Uterus (tissue), 4 donors: Measurements from ENCODE around the gene NPPC. TPM values are rescaled to one million over a fixed set of nuclear protein-coding genes. Genes with fewer than 3 reads are reported as not detected.

Source experiments
- DNase-seq, 2 donors: peaks; one replicate each; pipeline ENCODE4 v3.0.0-alpha.2; 2019 to 2020
- H3K27ac ChIP-seq, 2 donors: fragments of 200-600 bp; sonication (generic); 1 replicate in 1 of 2; 2 replicates in 1 of 2; pipeline ENCODE4 v1.5.1; 2016 to 2018
- H3K27me3 ChIP-seq, 2 donors: fragments of 200-600 bp; sonication (generic); one replicate each; pipeline ENCODE4 v1.5.1; 2018 to 2019; ENCODE audit warnings: control low read depth in 1 of 2
- H3K36me3 ChIP-seq, 2 donors: fragments of 200-600 bp; sonication (generic); one replicate each; pipeline ENCODE4 v1.5.1; 2019; ENCODE audit warnings: control low read depth in 1 of 2
- H3K4me1 ChIP-seq, 2 donors: fragments of 200-600 bp; sonication (generic); one replicate each; pipeline ENCODE4 v1.5.1; 2018 to 2019; ENCODE audit warnings: control low read depth in 1 of 2
- H3K4me3 ChIP-seq, 2 donors: fragments of 200-600 bp; sonication (generic); 1 replicate in 1 of 2; 2 replicates in 1 of 2; pipeline ENCODE4 v1.5.1; 2018 to 2019; ENCODE audit warnings: mild to moderate bottlenecking in 1 of 2
- H3K9me3 ChIP-seq, 2 donors: fragments of 200-600 bp; sonication (generic); one replicate each; pipeline ENCODE4 v1.5.1; 2019; ENCODE audit warnings: control low read depth in 1 of 2
- CTCF ChIP-seq, 4 experiments: fragments of 200-600 bp in 2 of 4; fragments of 450-650 bp in 2 of 4; sonication (generic) in 2 of 4; IDR thresholded peaks; one replicate each; pipeline ENCODE4 v1.5.1; 2016 to 2019; ENCODE audit warnings: antibody characterized with exemption in 4 of 4, mild to moderate bottlenecking in 2 of 4, moderate library complexity in 1 of 4
- POLR2A ChIP-seq, 2 donors: fragments of 450-650 bp; IDR thresholded peaks; one replicate each; pipeline ENCODE4 v1.6.1; 2016; ENCODE audit warnings: antibody characterized with exemption in 2 of 2, mild to moderate bottlenecking in 1 of 2, moderate library complexity in 1 of 2
- intact Hi-C: fragments of 100-400 bp; cut with DNase I; formaldehyde crosslinking; loops from one replicate; pipeline ENCODE4 v1.15.1; 2023; ENCODE audit warnings: low total_unique reads
- total RNA-seq, 4 donors: library from RNA; depleted of rRNA in 3 of 4; stranded (reverse); fragments of >200 nt in 3 of 4; gene quantifications; one replicate each; pipeline versions ENCODE4 v1.1.0 to v1.2.4, GENCODE V29; 2014 to 2023
- donor health status: DM: yes; HTN: yes; CAD: no.

The NPPC gene
- total RNA-seq, 4 donors from 2014 or later, result 4.3 TPM; not detected in 3

DNA sequence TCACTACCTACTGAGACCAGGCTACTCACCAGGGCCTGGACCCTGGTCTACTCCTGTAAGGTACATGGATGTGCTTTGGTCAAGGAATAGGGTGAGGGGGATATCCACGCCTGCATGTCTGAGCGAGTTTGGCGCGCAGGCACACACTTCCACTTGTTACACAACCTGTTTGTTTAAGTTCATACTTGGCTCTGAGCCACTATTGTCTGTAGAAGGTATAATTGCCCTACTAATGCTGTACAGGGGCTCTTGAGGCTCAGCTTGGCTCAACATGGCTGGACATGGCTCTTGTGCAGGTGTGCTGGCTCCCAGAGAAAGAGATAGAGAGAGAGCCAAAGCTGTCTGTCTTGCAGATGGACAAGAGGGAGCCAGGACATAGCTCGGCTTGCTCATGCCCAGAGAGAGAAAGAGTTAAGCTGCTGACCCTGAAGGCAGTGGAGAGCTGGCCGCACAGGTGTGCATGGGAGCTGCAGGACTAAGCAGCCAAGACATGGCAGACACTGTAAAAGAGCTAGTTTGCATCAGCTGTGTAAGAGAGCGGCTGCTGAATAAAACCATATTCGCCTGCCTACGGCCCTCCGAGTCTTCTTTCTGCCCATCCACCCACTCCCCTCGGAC lies 35.2 kb downstream of the NPPC start:
- Histone ChIP-seq H3K4me1 (no peaks in the 10 kb centered on the region), H3K27me3 (no peaks in the 10 kb centered on the region), H3K27ac (no peak overlapping the region), H3K9me3 (no peaks in the 10 kb centered on the region), H3K36me3 (no peaks in the 10 kb centered on the region), H3K4me3 (no peak overlapping the region)
- intact Hi-C loops, result no loop called here
- DNase-seq, result no peak
- TF ChIP-seq CTCF (IDR thresholded peaks at IDR 0.05) (no peak), POLR2A (IDR thresholded peaks at IDR 0.05) (no peak)

DNA sequence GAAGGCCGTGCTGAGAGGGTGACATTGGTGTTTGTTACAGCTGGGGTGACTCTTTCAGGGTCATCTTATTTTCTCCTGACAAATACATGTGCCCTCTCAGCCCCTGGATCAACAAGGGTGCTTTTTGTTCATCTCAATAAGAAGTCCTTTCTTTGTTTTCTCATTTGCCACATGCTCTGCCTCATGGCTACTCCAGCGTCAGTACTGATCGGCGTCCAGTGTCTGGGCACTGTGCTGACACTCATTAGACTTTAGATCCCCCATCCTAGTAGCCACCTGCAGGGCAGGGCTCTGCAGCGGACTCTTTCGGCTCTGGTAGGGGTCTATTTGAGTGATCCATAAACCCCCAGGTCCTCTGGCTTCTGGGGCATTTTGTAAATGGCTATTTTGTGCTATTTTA lies 38.4 kb downstream of the NPPC start:
- intact Hi-C loops, result no loop called here

GRCh38 chr2:231886071-231886681 lies 40.0 kb downstream of the NPPC start:
- no peaks in the 10 kb centered on the region for H3K27me3 ChIP-seq
- H3K9me3 ChIP-seq, result no peaks in the 10 kb centered on the region
- no peak overlapping the region for H3K27ac ChIP-seq
- no peaks in the 10 kb centered on the region for H3K4me1 ChIP-seq
- H3K36me3 ChIP-seq, result no peaks in the 10 kb centered on the region
- H3K4me3 ChIP-seq, result no peak overlapping the region
- intact Hi-C loops, result no loop called here
- no peak for DNase-seq
- TF ChIP-seq POLR2A (IDR thresholded peaks at IDR 0.05), result no peak
- TF ChIP-seq CTCF (IDR thresholded peaks at IDR 0.05), result no peak

More for the DNA sequence above, 38.4 kb downstream of the NPPC start:
- H3K27ac ChIP-seq, result no peak overlapping the region
- H3K36me3 ChIP-seq, result no peaks in the 10 kb centered on the region
- TF ChIP-seq POLR2A (IDR thresholded peaks at IDR 0.05) (no peak), CTCF (IDR thresholded peaks at IDR 0.05) (no peak)
- H3K4me3 ChIP-seq, result no peak overlapping the region
- H3K9me3 ChIP-seq, result no peaks in the 10 kb centered on the region
- no peak for DNase-seq
- no peaks in the 10 kb centered on the region for H3K27me3 ChIP-seq
- no peaks in the 10 kb centered on the region for H3K4me1 ChIP-seq

GRCh38 chr2:231884438-231885140 lies 41.6 kb downstream of the NPPC start:
- Histone ChIP-seq H3K4me3 (no peak overlapping the region), H3K9me3 (no peaks in the 10 kb centered on the region), H3K27me3 (no peaks in the 10 kb centered on the region), H3K4me1 (no peaks in the 10 kb centered on the region), H3K27ac (no peak overlapping the region), H3K36me3 (no peaks in the 10 kb centered on the region)
- intact Hi-C loops, result no loop called here
- TF ChIP-seq CTCF (IDR thresholded peaks at IDR 0.05) (no peak), POLR2A (IDR thresholded peaks at IDR 0.05) (no peak)
- DNase-seq, result no peak

- intact Hi-C loops, result no loop called here
- TF ChIP-seq CTCF (IDR thresholded peaks at IDR 0.05) (no peak), POLR2A (IDR thresholded peaks at IDR 0.05) (no peak)
- Histone ChIP-seq H3K9me3 (no peaks in the 10 kb centered on the region), H3K4me3 (no peak overlapping the region), H3K4me1 (no peaks in the 10 kb centered on the region), H3K27me3 (no peaks in the 10 kb centered on the region), H3K27ac (no peak overlapping the region), H3K36me3 (no peaks in the 10 kb centered on the region)
- no peak for DNase-seq
Measured at GRCh38 chr2:231883468-231883881, 42.7 kb downstream of the NPPC start.
